GM18511 (cell line): Measurements from ENCODE around the gene CACNB4.
A peak's percentile ranks its signal among the peaks of the same experiment; 100 is the strongest.
"Not testable (repeated sequence)": the region's sequence is repeated elsewhere in the genome, so short reads cannot be mapped to it uniquely, and the experiment has no call there.

Experiments
- ATAC-seq: cut with Tn5 transposase; IDR thresholded peaks from one replicate; pipeline ENCODE4 v1.9.1; 2021; ENCODE audit warnings: mild to moderate bottlenecking, moderate library complexity; ENCODE audit not compliant: unreplicated experiment

Gene CACNB4

GRCh38 chr2:151946899-151947812 is 151.7 kb downstream of the CACNB4 start:
- ATAC-seq, result peak; percentile 79

GRCh38 chr2:151946250-151946884 is 152.5 kb downstream of the CACNB4 start:
- ATAC-seq, result no peak

DNA sequence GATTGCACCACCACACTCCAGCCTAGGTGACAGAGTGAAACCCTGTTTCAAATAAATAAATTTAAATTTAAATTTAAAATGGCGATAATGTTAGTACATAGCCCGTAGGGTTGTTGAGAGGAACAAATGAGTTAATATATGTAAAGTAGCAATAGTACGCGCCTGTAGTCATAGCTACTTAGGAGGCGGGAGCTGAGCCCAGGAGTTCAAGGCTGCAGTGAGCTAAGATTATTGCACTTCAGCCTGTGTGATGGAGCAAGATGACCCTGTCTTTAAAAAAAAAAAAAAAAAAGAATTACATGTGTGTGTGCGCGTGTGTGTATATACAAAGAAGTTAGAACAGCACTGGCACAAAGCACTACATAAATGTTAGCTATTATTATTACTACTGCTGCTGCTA is 153.2 kb downstream of the CACNB4 start:
- ATAC-seq, result no peak

- ATAC-seq, result no peak
Observed at GRCh38 chr2:151945186-151945585, 153.7 kb downstream of the CACNB4 start.

GRCh38 chr2:151943461-151943860 is 155.4 kb downstream of the CACNB4 start:
- ATAC-seq, result no peak

DNA sequence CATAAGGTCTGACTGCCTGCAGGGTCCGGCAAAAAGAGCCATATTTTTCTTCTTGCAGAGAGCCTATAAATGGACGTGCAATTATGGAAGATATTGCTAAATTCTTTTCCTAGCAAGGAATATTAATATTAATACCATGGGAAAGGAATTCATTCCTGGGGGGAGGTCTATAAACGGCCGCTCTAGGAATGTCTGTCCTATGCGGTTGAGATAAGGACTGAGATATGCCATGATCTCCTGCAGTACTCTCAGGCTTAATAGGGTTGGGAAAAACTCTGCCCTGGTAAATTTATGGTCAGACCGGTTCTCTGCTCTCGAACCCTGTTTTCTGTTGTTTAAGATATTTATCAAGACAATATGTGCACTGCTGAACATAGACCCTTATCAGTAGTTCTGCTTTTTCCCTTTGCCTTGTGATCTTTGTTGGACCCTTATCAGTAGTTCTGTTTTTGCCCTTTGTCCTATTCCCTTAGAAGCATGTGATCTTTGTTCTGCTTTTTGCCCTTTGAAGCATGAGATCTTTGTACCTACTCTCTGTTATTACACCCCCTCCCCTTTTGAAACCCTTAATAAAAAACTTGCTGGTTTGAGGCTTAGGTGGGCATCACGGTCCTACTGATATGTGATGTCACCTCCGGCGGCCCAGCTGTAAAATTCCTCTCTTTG is 156.2 kb downstream of the CACNB4 start:
- ATAC-seq, result not testable (repeated sequence)

- no peak for ATAC-seq
Observed at GRCh38 chr2:151937966-151938365, 160.9 kb downstream of the CACNB4 start.

DNA sequence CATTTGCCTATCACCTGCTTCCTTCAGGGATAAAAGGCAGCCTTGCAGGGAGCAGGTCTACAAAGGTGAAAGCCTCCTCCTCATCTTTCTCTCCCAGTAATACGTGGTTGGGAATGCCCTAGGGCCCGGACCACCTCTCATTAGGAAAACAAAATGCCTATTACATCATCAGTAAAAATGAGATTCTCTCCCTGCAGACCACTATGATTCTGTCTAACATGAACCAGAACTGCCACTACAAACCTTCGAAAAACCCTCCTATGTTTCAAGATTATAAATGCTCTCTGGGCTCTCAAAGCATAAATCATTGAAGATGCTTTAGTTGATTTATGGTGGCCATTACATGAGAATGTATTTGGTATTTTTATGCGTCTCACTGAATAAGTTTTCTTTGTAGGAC is 162.2 kb downstream of the CACNB4 start:
- ATAC-seq, result no peak

DNA sequence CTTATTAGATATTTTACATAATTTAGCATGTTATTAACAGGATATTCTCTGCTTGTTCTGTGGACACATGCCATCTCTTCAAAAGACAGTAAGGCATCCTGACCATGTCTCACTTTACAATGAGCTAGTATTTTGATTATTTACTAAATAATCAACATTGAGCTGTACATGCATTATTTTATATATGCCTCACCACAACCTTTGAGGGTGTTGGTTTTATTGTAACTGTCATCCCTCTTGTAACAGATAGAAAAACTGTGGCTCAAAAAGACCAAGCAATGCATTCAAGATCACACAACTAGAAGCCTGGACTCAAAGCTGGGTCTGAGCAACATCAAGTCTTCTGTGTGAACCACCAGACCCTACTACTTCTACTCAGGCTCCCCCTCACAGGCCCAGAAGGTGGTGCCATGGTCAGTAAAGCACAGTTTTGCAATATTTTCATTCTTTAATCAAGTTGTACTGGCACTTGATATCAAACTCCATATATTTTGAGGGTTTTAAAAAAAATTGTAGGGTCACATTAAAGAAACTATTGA is 165.5 kb downstream of the CACNB4 start:
- ATAC-seq, result no peak

DNA sequence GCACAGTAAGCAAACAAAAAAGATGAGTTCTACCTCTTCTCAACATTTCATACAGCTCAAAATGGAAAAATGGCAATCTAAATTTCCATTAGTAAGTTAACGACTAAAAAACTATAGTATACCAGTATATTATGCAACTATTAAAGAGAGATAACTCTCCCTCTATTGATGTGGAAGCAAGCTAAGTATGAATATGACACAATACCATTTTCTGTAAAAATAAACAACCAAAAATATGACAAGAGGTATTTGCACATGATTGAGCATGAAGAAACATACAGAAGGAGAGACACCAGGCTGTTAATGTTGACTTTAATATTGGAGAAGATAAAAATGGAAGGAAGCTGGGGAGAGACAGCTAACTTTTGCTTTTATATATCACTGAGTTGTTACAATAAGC is 167.1 kb downstream of the CACNB4 start:
- no peak for ATAC-seq

GRCh38 chr2:151931030-151931611 is 167.7 kb downstream of the CACNB4 start:
- ATAC-seq, result no peak

DNA sequence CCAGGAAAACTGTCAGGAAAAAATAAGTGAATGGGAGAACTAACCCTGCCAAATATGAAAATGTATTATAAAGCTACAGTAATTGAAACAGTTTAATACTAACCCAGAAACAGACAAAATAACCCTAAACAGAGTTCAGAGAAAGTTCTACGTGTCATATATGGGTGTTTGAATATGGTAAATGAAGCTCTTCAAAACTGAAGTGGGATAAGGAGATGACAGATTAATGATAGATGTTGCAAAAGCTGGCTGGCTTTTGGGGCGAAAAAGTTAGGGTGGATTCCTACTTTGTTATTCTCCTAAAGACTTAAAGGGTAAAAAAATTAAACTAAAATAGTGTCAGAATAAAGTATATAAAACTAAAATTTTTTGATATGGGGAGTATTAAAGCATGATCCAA is 168.8 kb downstream of the CACNB4 start:
- ATAC-seq, result no peak

DNA sequence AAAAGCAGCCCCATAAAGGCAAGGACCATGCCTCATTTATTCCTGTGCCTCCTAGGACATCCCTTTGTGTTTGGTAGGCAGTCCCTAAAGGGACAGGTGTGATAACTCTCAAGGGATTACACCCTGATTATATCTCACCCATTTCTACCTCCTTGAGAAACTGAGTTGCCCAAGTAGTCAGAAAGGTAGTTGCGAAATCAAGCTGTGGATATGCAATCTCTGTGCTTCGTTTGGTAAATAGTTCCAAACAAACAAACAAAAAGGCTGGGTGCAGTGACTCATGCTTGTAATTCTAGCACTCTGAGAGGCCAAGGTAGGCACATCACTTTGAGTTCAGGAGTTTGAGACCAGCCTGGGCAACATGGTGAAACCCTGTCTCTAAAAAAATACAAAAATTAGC is 170.5 kb downstream of the CACNB4 start:
- no peak for ATAC-seq

GRCh38 chr2:151927501-151928221 is 171.2 kb downstream of the CACNB4 start:
- no peak for ATAC-seq

DNA sequence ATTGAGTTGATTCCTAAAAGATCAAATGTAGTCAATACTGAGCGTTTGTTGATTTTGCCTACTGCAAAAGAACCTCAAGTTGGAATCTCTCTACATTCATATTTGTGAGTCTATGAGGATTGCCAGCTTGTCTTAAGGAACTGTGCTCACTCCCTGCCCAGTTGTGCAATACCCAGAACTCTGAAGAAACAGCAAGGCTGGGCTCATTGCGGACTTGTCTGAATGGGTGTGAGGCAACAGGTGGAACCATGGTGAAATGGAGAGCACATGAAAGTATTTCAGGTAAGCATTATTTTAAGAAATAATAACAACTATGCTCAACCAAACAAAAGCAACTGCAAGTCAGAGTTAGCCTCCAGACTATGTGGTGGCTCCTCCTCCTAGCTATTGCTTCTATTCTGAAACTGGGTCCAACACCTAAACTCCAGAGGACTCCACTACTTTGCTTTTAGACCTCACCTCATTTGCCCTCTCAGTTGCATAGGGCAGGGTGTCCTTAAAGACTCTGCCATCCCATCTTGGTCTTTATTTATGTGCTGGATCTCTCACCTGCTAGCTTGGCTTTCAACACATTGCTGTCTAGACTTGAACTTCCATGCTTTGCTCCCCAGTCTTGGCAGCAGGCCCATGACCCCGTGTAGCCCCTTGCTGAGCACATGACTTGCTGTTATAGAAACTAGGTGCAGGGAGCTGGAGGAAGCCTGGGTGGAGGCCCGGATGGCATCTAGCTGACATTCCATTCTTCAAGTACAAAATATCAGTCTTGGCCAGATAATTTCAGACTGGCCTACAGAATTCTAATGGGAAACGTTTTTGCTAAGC is 175.8 kb downstream of the CACNB4 start:
- ATAC-seq, result no peak

GRCh38 chr2:151919786-151920185 is 179.1 kb downstream of the CACNB4 start:
- no peak for ATAC-seq

DNA sequence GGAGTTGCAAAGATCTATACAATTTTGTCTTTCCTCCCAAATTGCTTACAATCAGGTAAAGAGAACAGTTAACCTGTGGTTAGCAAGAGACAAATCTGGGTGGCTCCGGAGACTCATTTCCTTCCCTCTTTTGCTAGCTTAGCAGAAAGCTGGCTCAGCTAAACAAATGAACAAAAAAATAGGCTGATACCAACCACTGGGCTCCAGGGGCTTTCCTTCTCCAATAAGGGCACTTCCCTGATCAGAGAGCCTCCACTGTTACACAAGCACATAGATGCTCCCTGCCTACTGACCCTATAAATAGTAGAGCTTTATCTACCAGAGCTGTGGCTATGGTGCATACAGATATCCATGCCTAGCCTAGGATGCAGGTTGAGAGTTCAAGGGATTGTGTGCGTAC is 180.5 kb downstream of the CACNB4 start:
- ATAC-seq, result peak; percentile 64

- ATAC-seq, result no peak
Observed at GRCh38 chr2:151916632-151917031, 182.2 kb downstream of the CACNB4 start.

- ATAC-seq, result not testable (repeated sequence)
Observed at GRCh38 chr2:151915629-151916025, 183.2 kb downstream of the CACNB4 start.
